PC-3 (cell line): ENCODE measurements around the gene BTBD18.

Source experiments
- EZH2phosphoT487 ChIP-seq: fragments of 300-600 bp; sonication (generic); IDR thresholded peaks from 2 replicates; pipeline ENCODE4 v1.6.1; 2018; ENCODE audit warnings: mild to moderate bottlenecking, antibody characterized with exemption, low read length, borderline replicate concordance
- TF ChIP-seq, protein P1 (sequence below): fragments of 300-600 bp; sonication (generic); conservative IDR thresholded peaks from 2 replicates; pipeline ENCODE4 v1.5.1; 2017; ENCODE audit warnings: antibody characterized with exemption, low read depth, mild to moderate bottlenecking, low read length

- TF ChIP-seq, protein P1, sequence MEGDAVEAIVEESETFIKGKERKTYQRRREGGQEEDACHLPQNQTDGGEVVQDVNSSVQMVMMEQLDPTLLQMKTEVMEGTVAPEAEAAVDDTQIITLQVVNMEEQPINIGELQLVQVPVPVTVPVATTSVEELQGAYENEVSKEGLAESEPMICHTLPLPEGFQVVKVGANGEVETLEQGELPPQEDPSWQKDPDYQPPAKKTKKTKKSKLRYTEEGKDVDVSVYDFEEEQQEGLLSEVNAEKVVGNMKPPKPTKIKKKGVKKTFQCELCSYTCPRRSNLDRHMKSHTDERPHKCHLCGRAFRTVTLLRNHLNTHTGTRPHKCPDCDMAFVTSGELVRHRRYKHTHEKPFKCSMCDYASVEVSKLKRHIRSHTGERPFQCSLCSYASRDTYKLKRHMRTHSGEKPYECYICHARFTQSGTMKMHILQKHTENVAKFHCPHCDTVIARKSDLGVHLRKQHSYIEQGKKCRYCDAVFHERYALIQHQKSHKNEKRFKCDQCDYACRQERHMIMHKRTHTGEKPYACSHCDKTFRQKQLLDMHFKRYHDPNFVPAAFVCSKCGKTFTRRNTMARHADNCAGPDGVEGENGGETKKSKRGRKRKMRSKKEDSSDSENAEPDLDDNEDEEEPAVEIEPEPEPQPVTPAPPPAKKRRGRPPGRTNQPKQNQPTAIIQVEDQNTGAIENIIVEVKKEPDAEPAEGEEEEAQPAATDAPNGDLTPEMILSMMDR = no peak
- no peak for TF ChIP-seq EZH2phosphoT487
Measured at GRCh38 chr11:57764972-57765371, 13.4 kb upstream of the BTBD18 start.
